Measurements from ENCODE around the gene IFNA14. TPM values are rescaled to one million over a fixed set of nuclear protein-coding genes. Genes with fewer than 3 reads are reported as not detected.
"Not testable (repeated sequence)": the region's sequence is repeated elsewhere in the genome, so short reads cannot be mapped to it uniquely, and the experiment has no call there.

Gene IFNA14
- not detected for polyA plus RNA-seq (ENCODE audit: insufficient read length in 10 of 10)
- long read RNA-seq, donor 1: 0 reads
- long read RNA-seq, donor 2: 0 reads
- long read RNA-seq, donor 3: 0 reads
- long read RNA-seq, donor 4: 0 reads
- long read RNA-seq, donor 5: 0 reads
- long read RNA-seq, donor 6: 0 reads
- long read RNA-seq, donor 7: 0 reads
- long read RNA-seq, donor 8: 0 reads
- long read RNA-seq, donor 9: 0 reads

DNA sequence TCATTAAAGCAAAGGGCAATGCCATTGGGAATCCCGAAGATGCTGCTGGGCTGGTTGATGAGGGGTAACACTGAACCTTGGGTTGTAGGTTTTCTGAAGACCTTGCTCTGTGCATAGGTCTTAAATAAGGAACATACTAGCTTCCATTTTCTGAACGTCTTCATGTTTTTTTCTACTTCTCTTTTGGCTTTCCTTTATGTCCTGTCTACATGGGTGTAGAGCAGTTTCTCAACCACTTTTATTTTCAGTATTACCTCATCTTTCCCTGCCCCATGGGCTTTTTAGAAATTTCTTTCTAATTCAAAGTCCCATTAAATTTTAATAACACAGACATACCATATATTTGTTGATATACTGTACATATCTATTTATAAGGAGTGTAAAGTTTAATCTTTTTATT lies at the start of gene IFNA14:
IFNA14 (minus strand) TSS at position 95 of the 400 bp plus-strand sequence; CDS start at position 25, 70 bp downstream.
- no peak for DNase-seq

GRCh38 chr9:21287280-21287679 lies 47.5 kb upstream of the IFNA14 start:
- no peak for DNase-seq

GRCh38 chr9:21286659-21287058 lies 46.9 kb upstream of the IFNA14 start:
- no peak for DNase-seq

DNA sequence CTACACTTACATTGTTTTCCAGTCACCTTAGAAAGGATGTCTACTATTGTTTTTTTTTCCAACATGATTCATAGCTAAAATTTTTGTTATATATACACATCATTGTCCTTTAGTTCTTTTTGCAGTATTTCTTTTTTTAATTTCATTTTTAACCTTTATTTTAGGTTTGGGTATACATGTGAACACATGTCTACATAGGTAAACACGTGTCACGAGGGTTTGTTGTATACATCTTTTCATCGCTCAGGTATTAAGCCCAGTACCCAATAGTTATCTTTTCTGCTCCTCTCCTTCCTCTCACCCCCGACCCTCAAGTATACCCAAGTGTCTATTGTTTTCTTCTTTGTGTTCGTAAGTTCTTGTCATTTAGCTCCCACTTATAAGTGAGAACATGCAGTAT lies 46.3 kb upstream of the IFNA14 start:
- no peak for DNase-seq

GRCh38 chr9:21281275-21281674 lies 41.5 kb upstream of the IFNA14 start:
- no peak for DNase-seq

DNA sequence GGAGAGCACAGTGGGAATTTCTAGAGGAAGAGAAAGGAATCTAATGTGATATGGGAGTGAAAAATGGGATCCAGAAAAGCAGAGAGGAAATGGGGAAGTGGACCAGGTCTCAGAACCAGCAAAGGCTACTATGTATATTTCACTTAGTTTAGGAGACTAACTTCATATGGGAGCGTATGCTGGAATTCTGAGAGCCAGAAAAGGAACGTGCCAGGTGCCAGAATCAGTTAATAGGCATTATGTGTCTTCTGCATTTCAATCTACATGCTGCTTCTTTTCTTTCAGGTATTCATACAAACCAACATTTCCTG lies 28.5 kb upstream of the IFNA14 start:
- DNase-seq: no peak

- DNase-seq: peak in 2 of 3 donors; percentile 35 to 62
Observed at GRCh38 chr9:21267485-21268346, 27.9 kb upstream of the IFNA14 start.

DNA sequence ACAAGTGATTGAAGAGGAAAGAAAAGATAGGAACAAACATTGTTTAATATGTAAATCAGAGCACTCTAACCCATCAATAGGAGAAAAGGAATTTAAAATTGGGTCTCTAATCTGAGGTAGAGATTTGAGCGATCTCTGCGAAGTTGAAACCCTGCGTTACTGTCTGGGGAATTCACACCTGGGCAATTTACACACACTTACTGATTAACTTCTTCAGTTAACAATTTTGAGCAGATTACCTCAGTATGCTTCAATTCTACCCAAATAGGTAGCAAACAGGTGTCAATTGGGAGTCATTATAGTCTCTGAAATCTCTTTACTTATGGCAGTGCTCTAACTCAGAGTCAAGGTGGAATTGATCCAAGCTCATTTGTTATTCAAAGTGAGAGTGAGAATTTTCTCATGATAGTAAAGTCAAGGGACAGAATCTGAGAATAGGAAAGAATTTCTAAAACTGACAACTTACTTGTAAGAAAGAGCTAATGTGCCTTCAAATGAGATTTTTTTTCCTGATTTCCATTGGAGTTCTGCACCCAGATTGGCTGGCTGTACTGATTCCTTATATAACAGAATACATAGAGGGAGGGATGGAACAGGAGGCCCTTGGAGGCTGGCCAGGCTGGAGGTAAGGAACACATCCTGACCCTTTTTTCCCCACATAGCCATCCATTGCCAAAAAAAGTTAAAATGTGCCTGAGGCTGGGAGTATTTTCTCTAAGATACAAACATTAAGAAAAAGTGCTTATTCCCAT lies 27.1 kb upstream of the IFNA14 start:
- DNase-seq: no peak

GRCh38 chr9:21265421-21266189 lies 25.8 kb upstream of the IFNA14 start:
- DNase-seq: no peak

- no peak for DNase-seq
Observed at GRCh38 chr9:21255538-21256212, 15.9 kb upstream of the IFNA14 start.

- peak; percentile 7 to 48 (median 14) for DNase-seq
Observed at GRCh38 chr9:21252721-21253547, 13.1 kb upstream of the IFNA14 start.

- no peak for DNase-seq
Observed at GRCh38 chr9:21251638-21252037, 11.8 kb upstream of the IFNA14 start.

- no peak for DNase-seq
Observed at GRCh38 chr9:21251190-21251589, 11.4 kb upstream of the IFNA14 start.

- DNase-seq: no peak
Observed at GRCh38 chr9:21244836-21245235, 5.0 kb upstream of the IFNA14 start.

DNA sequence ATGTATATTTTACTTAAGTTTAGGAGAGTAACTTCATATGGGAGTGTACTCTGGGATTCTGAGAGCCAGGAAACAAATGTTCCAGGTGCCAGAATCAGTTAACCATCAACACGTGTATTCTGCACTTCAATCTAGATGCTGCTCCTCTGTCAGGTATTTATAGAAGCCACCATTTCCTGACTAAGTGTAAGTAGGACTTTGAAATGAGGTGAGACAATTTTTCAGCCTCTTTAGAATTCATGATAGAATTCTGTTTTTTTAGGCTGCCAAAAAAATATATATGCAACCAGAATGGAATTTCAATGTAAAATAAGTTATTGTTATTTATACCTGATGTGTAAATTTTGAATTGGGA lies 3.5 kb downstream of the IFNA14 start:
- not testable (repeated sequence) for DNase-seq

DNA sequence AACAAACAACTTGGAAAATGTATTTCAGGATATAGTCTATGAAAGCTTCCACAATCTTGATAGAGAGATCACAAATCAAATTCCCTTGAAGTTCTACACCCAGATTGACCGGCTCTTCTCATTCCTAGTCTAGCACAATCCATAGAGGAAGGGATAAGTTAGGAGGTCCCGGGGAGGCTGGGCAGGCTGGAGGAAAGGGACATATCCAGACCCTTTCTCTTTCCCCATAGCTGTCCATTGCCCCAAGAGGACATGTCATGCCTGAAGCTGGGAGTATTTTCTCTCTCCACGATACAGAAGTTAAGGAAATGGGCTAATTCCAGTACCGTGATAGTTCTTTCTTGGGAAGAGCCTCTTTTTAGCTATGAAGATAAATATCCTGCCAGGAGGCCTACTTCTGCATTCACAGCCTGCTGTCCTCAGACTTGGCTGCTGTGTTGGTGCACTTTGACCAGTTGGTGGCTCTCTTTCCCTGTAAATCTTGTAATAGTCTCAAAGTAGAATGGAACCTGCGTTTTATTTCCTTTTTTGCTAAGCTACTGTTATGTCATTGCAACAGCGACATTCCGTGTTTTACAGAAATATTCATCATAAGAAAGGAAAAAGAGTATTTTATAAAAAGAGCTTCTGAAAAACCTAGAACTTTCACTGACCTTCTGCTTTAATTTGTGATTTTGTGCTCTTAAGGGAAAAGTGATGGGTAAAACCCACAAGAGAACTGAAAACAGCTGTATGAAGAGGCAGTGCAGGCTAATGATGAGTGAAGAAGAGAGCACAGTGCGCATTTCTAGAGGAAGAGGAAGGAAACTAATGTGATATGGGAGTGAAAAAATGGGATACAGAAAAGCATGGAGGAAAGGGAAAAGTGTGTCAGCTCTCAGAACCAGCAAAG lies 4.1 kb downstream of the IFNA14 start:
- peak; percentile 8 to 42 (median 27) for DNase-seq

- DNase-seq: no peak
Observed at GRCh38 chr9:21234153-21234687, 5.6 kb downstream of the IFNA14 start.

DNA sequence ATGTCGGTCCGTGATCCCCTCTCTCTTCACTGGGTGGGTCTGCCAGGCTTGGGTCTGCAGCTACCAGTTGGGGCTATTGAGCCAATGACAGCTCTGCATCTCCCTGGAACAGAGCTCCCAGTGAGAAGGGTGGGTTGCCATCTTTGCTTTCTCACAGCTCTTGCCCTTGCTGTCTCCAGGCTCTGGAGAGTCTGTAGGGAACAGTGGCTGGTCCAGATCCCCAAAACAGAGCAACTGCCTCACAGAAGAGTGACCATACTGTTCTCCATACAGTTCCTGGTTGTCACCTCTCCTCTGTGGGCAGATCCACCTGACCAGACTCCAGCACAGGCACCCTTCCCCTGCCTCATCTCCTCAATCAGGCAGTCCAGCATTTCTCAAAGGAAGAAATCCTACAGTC lies 6.5 kb downstream of the IFNA14 start:
- DNase-seq: no peak

DNA sequence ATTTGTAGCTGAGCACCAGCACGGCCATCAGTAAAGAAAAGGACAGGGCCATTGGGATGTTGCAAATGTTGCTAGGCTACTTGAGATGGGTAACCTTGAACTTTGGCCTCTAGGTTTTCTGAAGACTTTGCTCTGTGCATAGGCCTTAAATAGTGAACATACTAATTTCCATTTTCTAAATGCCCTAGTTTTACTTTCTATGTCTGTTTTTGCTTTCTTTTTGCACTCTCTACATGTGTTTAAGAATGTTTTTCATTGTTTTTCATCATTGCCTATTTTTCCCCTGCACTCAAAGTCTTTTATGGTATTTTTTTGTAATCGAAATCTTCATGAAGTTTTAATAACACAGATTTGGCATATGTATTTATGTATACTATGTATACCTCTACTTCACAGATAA lies 11.7 kb downstream of the IFNA14 start, which contains the start of gene IFNA17:
IFNA17 (minus strand) TSS at position 101 of the 400 bp plus-strand sequence; CDS start at position 52, 49 bp downstream.
- no peak for DNase-seq
